WERI-Rb-1 (cell line): ENCODE results near the gene MEGF8.

Source experiments
- DNase-seq: peaks from one replicate; pipeline ENCODE4 v3.0.0-alpha.2; 2020
- H3K27ac ChIP-seq: fragments of 250-450 bp; sonication (Bioruptor Pico); 2 replicates; pipeline ENCODE4 v1.5.1; 2020; ENCODE audit warnings: mild to moderate bottlenecking, moderate library complexity
- H3K27me3 ChIP-seq: fragments of 250-450 bp; sonication (Bioruptor Pico); 2 replicates; pipeline ENCODE4 v1.5.1; 2021; ENCODE audit warnings: mild to moderate bottlenecking, low read depth, moderate library complexity; ENCODE audit not compliant: insufficient read depth, severe bottlenecking
- H3K36me3 ChIP-seq: fragments of 250-450 bp; sonication (Bioruptor Pico); 2 replicates; pipeline ENCODE4 v1.5.1; 2020; ENCODE audit warnings: mild to moderate bottlenecking, moderate library complexity
- H3K4me3 ChIP-seq: 2 replicates; pipeline ENCODE4 v1.5.1; 2011; ENCODE audit warnings: low read depth, mild to moderate bottlenecking, control low read depth, low read length
- H3K9me3 ChIP-seq: fragments of 250-450 bp; sonication (Bioruptor Pico); 2 replicates; pipeline ENCODE4 v1.5.1; 2021; ENCODE audit warnings: mild to moderate bottlenecking, moderate library complexity; ENCODE audit not compliant: severe bottlenecking
- CTCF ChIP-seq: IDR thresholded peaks from 2 replicates; pipeline ENCODE4 v1.5.1; 2011; ENCODE audit warnings: low read depth, mild to moderate bottlenecking, control low read depth, inconsistent platforms, low read length

The MEGF8 gene

GRCh38 chr19:42374826-42375376, 49.5 kb downstream of the MEGF8 start:
- DNase-seq = no peak
- Histone ChIP-seq H3K27ac (no peak overlapping the region), H3K4me3 (no peak overlapping the region), H3K9me3 (no peaks in the 10 kb centered on the region), H3K27me3 (no peaks in the 10 kb centered on the region), H3K36me3 (peaks cover 9% of the 10 kb centered on the region; the same call in 1 of the 2 replicates)
- no peak for TF ChIP-seq CTCF

DNA sequence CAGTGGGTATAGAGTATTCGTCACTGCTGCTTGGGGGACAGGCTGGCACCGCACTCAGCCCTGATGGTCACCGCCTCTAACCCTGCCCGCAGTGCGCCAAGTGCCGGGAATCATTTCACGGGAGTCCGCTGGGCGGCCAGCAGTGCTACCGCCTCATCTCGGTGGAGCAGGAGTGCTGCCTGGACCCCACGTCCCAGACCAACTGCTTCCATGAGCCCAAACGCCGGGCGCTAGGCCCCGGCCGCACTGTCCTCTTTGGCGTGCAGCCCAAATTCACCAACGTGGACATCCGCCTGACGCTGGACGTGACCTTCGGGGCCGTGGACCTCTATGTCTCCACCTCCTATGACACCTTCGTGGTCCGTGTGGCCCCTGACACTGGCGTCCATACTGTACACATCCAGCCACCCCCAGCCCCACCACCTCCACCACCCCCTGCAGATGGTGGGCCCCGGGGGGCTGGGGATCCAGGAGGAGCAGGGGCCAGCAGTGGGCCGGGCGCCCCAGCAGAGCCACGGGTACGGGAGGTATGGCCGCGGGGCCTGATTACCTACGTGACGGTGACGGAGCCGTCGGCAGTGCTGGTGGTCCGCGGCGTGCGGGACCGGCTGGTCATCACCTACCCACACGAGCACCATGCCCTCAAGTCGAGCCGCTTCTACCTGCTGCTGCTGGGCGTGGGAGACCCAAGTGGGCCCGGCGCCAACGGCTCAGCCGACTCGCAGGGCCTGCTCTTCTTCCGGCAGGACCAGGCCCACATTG, 50.2 kb downstream of the MEGF8 start:
- DNase-seq = no peak
- Histone ChIP-seq H3K36me3 (peaks cover 9% of the 10 kb centered on the region; the same call in 1 of the 2 replicates), H3K4me3 (no peak overlapping the region), H3K27me3 (no peaks in the 10 kb centered on the region), H3K9me3 (no peaks in the 10 kb centered on the region), H3K27ac (no peak overlapping the region)
- no peak for TF ChIP-seq CTCF

DNA sequence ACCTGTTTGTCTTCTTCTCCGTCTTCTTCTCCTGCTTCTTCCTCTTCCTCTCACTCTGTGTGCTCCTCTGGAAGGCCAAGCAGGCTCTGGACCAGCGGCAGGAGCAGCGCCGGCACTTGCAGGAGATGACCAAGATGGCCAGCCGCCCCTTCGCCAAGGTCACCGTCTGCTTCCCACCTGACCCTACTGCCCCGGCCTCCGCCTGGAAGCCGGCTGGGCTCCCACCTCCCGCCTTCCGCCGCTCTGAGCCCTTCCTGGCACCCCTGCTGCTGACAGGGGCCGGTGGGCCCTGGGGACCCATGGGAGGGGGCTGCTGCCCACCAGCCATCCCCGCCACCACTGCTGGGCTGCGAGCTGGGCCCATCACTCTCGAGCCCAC, 50.7 kb downstream of the MEGF8 start:
- no peaks in the 10 kb centered on the region for H3K9me3 ChIP-seq
- DNase-seq = no peak
- no peaks in the 10 kb centered on the region for H3K27me3 ChIP-seq
- peaks cover 8% of the 10 kb centered on the region; the same call in 1 of the 2 replicates for H3K36me3 ChIP-seq
- no peak for TF ChIP-seq CTCF
- no peak overlapping the region for H3K4me3 ChIP-seq
- H3K27ac ChIP-seq = no peak overlapping the region

DNA sequence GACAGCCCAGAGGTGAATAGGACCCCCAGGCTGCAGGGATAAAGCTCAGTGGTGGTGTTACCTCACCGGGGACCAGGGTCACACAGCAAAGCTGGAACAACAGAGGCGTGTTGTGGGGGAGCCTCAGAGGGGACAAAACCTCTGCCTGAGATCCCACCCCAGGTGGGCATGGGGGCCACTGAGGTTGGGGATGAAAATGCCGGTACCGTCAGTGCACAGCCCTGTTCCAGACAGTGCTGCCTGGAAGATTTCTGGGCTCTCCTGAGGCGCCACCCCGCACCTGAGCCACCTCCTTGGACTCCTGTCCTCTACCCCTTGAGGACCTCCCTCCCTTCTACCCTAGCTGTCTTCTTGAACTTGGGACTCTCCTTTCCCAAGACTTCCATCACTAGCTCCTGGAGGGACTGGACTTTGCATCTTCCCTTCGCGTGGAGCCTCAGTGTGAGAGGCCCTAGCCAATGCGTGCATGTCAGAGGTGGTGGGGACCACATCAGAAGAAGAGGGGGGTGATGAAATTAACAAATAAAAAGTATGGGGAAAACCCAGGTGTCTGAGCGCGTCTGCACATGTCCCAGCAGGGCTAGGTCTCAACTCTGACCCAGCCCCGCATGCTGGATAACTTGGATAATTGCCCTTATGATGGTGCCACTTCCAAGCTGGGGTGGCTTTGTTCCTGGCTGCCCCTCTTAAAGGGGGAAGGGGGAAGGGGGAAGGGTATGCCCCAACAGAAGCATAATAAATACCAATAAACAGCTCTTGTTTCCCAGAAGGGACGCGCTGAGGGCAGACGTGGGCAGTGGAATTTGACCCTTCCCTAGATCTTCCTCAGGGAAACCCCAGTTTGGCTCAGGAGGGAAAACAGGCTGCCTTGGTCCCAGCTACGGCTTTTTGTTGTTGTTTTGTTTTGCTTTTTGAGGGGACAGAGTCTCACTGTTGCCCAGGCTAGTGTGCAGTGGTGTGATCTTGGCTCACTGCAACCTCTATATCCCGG, 53.1 kb downstream of the MEGF8 start:
- H3K27ac ChIP-seq = no peak overlapping the region
- H3K36me3 ChIP-seq = peaks cover 4% of the 10 kb centered on the region; the same call in 1 of the 2 replicates
- no peaks in the 10 kb centered on the region for H3K27me3 ChIP-seq
- no peak for TF ChIP-seq CTCF
- no peak overlapping the region for H3K4me3 ChIP-seq
- H3K9me3 ChIP-seq = no peaks in the 10 kb centered on the region
- no peak for DNase-seq

DNA sequence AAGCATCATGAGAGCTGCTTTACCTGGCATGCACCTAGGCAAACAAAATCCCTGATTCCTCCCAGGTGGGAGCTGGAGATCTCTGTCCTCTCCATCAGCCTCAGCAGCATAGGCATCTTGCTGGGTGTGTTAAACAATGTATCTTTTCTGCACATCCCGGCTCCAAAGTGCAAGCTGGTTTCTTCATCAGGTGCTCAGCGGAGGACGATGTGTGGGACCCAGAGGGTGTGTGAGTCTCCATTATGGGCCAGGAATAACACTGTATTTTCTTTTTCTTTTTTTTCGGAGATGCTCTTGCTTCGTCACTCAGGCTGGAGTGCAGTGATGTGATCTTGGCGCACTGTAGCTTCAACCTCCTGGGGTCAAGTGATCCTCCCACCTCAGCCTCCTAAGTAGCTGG, 54.7 kb downstream of the MEGF8 start:
- H3K4me3 ChIP-seq = no peak overlapping the region
- DNase-seq = no peak
- TF ChIP-seq CTCF = no peak
- H3K36me3 ChIP-seq = no peaks in the 10 kb centered on the region; the same call in 1 of the 2 replicates
- H3K27me3 ChIP-seq = no peaks in the 10 kb centered on the region
- no peak overlapping the region for H3K27ac ChIP-seq
- no peaks in the 10 kb centered on the region for H3K9me3 ChIP-seq
